ENCODE measurements around the gene MYOG.

DNA sequence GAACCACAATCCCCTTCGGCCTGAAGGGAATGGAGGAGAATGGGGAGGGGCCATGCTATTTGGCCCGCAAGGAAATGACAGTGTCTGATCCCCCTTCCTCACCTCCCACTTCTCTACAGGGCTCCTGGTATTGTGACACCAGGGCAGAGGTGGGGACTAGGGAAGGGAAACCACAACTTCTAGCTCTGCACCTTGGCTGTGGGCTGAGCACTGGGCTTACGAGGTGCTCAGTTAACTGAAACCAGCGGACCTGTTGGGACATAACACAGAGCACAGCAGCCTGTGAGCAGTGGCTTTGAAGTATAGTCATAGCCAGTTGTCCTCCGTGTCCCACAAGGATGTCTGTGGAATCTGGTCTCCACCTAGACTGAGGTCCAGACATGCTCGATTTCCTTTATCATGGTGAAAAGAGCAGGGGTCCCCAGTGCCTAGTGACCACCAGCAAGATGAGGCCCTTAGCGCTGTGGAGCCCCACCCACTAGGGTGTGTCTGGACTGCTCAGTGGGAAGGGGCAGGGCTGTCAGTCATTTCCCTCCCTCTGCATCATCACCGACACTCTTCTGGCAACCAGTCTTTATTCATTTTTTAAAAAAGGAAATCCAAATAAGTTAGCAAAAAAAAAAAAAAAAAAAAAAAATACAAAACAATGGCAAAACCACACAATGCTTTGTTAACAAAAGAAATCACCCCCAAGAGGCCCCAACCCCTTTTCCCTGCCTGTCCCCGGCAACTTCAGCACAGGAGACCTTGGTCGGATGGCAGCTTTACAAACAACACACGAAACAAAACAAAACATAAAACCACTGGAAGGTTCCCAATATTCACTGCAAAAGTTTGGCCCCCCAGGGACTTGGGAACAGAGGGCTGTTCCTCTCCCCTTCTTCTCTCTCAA, 3.0 kb downstream of the MYOG start:
- TF ChIP-seq CTCF (IDR thresholded peaks at IDR 0.05) (no peak), ZFX (IDR thresholded peaks at IDR 0.05; ENCODE audit: borderline replicate concordance) (no peak)

Measured in 22Rv1 (cell line).